Activated CD8-positive, alpha-beta memory T cell treated with anti-CD3 and anti-CD28 coated beads, Interleukin-2, amount 50 U/mL, for 48 hours (primary cell): ENCODE data around the gene MBNL1.
A peak's percentile ranks its signal among the peaks of the same experiment; 100 is the strongest.

Source experiments
- DNase-seq: peaks from one replicate; pipeline ENCODE4 v3.0.0-alpha.2; 2020

The MBNL1 gene

GRCh38 chr3:152457500-152458375 lies 189.0 kb downstream of the MBNL1 start:
- DNase-seq: no peak

- DNase-seq: no peak
Measured at GRCh38 chr3:152458376-152459117, 189.8 kb downstream of the MBNL1 start.

- no peak for DNase-seq
Measured at GRCh38 chr3:152459118-152459515, 190.4 kb downstream of the MBNL1 start.

- DNase-seq: no peak
Measured at GRCh38 chr3:152459572-152459971, 190.8 kb downstream of the MBNL1 start.

- DNase-seq: no peak
Measured at GRCh38 chr3:152460936-152461335, 192.2 kb downstream of the MBNL1 start.

GRCh38 chr3:152461460-152461859 lies 192.7 kb downstream of the MBNL1 start:
- DNase-seq: no peak

- DNase-seq: no peak
Measured at GRCh38 chr3:152466784-152467183, 198.1 kb downstream of the MBNL1 start.

GRCh38 chr3:152469248-152470025 lies 200.7 kb downstream of the MBNL1 start:
- no peak for DNase-seq

- DNase-seq: no peak
Measured at GRCh38 chr3:152470095-152470494, 201.4 kb downstream of the MBNL1 start.

- no peak for DNase-seq
Measured at GRCh38 chr3:152470893-152471292, 202.2 kb downstream of the MBNL1 start.

- DNase-seq: peak; percentile 69
Measured at GRCh38 chr3:152471814-152472671, 203.3 kb downstream of the MBNL1 start.

- no peak for DNase-seq
Measured at GRCh38 chr3:152472672-152472954, 203.9 kb downstream of the MBNL1 start.

- no peak for DNase-seq
Measured at GRCh38 chr3:152474585-152474984, 205.9 kb downstream of the MBNL1 start.

- no peak for DNase-seq
Measured at GRCh38 chr3:152477422-152477821, 208.7 kb downstream of the MBNL1 start.

GRCh38 chr3:152480282-152480953 lies 211.7 kb downstream of the MBNL1 start:
- no peak for DNase-seq

- no peak for DNase-seq
Measured at GRCh38 chr3:152486364-152486763, 217.6 kb downstream of the MBNL1 start.

GRCh38 chr3:152488449-152488848 lies 219.7 kb downstream of the MBNL1 start:
- no peak for DNase-seq

- no peak for DNase-seq
Measured at GRCh38 chr3:152491922-152492321, 223.2 kb downstream of the MBNL1 start.

- DNase-seq: no peak
Measured at GRCh38 chr3:152496286-152496685, 227.6 kb downstream of the MBNL1 start.

GRCh38 chr3:152496716-152497115 lies 228.0 kb downstream of the MBNL1 start:
- DNase-seq: no peak

- DNase-seq: no peak
Measured at GRCh38 chr3:152497457-152497856, 228.7 kb downstream of the MBNL1 start.

GRCh38 chr3:152497890-152498289 lies 229.2 kb downstream of the MBNL1 start:
- DNase-seq: no peak
